ENCODE measurements around the gene C20orf202.

Gene C20orf202

GRCh38 chr20:1184638-1185315 lies 18.5 kb upstream of the C20orf202 start, which contains the start of gene TMEM74B:
TMEM74B (minus strand) TSS chr20:1184981; CDS start chr20:1183801, 1,180 bp downstream.
- no peak for DNase-seq

- no peak for DNase-seq
Observed at GRCh38 chr20:1185316-1185741, 17.9 kb upstream of the C20orf202 start.

- DNase-seq: peak; percentile 9
Observed at GRCh38 chr20:1185790-1186334, 17.4 kb upstream of the C20orf202 start.

- no peak for DNase-seq
Observed at GRCh38 chr20:1186367-1186991, 16.8 kb upstream of the C20orf202 start.

GRCh38 chr20:1187605-1188171 lies 15.6 kb upstream of the C20orf202 start:
- DNase-seq: no peak

- DNase-seq: no peak
Observed at GRCh38 chr20:1188347-1188746, 14.9 kb upstream of the C20orf202 start.

- no peak for DNase-seq
Observed at GRCh38 chr20:1189827-1190226, 13.4 kb upstream of the C20orf202 start.

GRCh38 chr20:1190847-1191246 lies 12.4 kb upstream of the C20orf202 start:
- no peak for DNase-seq

- DNase-seq: no peak
Observed at GRCh38 chr20:1191299-1191698, 12.0 kb upstream of the C20orf202 start.

GRCh38 chr20:1195226-1195625 lies 8.0 kb upstream of the C20orf202 start:
- no peak for DNase-seq

GRCh38 chr20:1196634-1197033 lies 6.6 kb upstream of the C20orf202 start:
- no peak for DNase-seq

- DNase-seq: no peak
Observed at GRCh38 chr20:1197801-1198200, 5.5 kb upstream of the C20orf202 start.

- no peak for DNase-seq
Observed at GRCh38 chr20:1198751-1199150, 4.5 kb upstream of the C20orf202 start.

GRCh38 chr20:1199212-1199873 lies 3.9 kb upstream of the C20orf202 start:
- no peak for DNase-seq

GRCh38 chr20:1199964-1200363 lies 3.3 kb upstream of the C20orf202 start:
- DNase-seq: no peak

- DNase-seq: no peak
Observed at GRCh38 chr20:1203630-1204029, 376 bp downstream of the C20orf202 start.

- no peak for DNase-seq
Observed at GRCh38 chr20:1204113-1204512, 859 bp downstream of the C20orf202 start.

- DNase-seq: no peak
Observed at GRCh38 chr20:1204576-1204975, 1.3 kb downstream of the C20orf202 start.

GRCh38 chr20:1205802-1206201 lies 2.5 kb downstream of the C20orf202 start:
- no peak for DNase-seq

GRCh38 chr20:1206366-1207148 lies 3.3 kb downstream of the C20orf202 start:
- DNase-seq: no peak

GRCh38 chr20:1207293-1207878 lies 4.1 kb downstream of the C20orf202 start:
- DNase-seq: no peak

Measured in NCI-H1048 (cell line).